Dermis microvascular lymphatic vessel endothelial cell (primary cell): Measurements from ENCODE around the gene RCE1. TPM values are rescaled to one million over a fixed set of nuclear protein-coding genes. Genes with fewer than 3 reads are reported as not detected.

ENCODE experiments used
- DNase-seq, 2 donors: peaks; one replicate each; pipeline versions ENCODE4 v3.0.0 to v3.0.0-alpha.2; 2010; ENCODE audit warnings: low read depth in 2 of 2
- total RNA-seq: library from RNA; depleted of rRNA; stranded (reverse); fragments of >200 nt; gene quantifications from 2 replicates; pipeline ENCODE4 v1.2.1, GENCODE V29; 2014

RCE1 gene
- total RNA-seq, 1 donor from 2014 or later, result 15.3 TPM

DNA sequence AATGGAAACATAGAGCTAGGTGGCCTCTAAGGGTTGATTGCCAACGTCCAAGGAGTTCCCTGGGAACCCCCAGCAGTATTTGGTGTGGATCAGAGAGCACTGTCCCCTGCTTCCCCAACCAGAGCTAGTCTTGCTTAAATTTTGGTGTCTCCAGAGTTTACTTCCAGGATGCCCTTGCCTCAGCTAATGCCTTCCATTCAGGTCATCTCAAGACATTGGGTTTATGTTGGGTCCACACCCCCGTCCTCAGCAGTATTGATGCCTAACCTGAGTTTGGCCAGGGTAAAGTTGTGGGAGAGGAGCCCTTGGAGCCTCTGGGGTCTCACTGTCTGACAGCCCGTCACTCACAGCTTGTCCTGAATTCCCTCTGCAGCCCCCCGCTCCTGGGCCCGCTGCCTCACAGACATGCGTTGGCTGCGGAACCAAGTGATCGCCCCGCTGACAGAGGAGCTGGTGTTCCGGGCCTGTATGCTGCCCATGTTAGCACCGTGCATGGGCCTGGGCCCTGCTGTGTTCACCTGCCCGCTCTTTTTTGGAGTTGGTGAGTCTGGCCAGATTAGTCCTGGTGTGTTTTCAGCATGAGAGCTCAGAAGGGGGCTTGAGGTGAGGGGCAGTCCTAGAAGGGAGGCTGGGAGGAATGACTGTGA, 1.4 kb downstream of the RCE1 start:
- no peak for DNase-seq

- DNase-seq, result no peak
Observed at GRCh38 chr11:66845143-66845875, 2.1 kb downstream of the RCE1 start.

GRCh38 chr11:66845876-66846212, 2.6 kb downstream of the RCE1 start:
- no peak for DNase-seq

GRCh38 chr11:66846671-66847091, 3.4 kb downstream of the RCE1 start:
- DNase-seq, result peak in 1 of 2 donors; percentile 54

DNA sequence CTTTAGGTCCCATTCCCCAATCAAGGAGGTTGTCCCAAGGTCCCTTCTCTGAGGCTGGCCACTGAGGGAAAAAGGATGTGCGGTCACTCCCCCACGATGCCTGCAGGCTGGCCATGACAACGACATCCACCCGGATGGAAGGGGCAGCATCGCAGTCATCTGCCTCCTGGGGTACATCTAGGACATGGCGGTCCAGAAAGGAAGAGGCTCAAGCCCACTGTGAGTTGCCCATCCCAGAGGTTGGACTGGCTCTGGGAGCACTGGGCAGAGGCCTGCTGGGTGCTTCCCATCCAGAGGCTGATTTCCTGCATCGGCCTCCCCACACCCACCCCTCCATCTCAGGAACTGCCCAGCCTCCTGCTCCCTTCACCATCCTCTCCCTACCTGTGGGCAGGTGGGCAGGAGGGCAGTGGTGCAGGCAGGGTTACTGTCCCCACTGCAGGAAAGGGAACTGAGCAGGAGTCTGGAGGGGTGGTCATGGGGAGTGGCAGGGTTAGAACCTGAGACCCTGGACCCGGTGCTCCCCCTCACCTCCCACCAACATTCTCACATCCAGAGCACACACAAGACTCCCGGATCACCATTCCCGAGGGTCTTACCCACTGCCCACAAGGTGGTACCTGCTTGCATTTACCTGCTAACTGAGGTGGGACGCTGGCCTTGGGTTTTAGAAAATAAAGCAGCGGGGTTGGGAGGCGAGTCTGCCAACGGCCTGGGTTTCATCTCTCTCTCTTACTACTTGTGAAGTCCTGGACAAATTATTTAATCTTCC, 4.4 kb downstream of the RCE1 start:
- DNase-seq, result no peak

- DNase-seq, result no peak
Observed at GRCh38 chr11:66848671-66849500, 5.6 kb downstream of the RCE1 start.

DNA sequence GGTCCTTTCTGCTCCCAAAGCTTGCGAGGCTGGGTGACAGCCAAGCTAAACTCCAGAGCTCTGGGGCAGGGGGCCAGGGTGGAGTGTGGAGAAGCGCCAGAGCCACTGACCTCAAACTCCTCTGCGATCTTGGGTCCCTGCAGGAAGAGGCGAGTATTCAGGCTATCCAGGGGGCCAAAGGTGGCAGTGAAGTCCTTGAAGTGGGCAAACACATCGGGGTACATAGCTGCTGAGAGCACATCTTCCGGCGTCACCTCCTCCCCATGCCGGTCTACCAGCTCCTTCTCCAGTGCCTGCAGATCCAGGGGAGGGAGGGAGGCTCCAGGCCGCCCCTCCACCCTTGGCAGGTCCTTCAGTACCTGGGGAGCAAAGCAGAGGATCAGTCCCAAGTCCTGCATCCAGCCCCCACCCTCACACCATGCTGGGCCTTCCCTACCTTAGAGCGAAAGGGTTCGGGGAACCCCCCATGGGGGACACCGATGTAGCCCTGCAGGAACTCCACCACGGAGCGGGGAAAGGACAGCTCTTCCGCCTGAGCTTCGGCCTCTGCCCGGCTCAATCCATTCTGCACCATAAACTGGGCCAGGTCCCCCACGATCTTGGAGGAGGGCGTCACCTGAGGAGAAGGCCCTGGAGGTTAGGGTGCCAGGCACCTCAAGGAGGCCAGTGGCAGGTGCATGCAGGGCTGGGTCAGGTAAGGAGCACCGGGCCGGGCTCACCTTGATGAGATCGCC, 6.4 kb downstream of the RCE1 start:
- no peak for DNase-seq

DNA sequence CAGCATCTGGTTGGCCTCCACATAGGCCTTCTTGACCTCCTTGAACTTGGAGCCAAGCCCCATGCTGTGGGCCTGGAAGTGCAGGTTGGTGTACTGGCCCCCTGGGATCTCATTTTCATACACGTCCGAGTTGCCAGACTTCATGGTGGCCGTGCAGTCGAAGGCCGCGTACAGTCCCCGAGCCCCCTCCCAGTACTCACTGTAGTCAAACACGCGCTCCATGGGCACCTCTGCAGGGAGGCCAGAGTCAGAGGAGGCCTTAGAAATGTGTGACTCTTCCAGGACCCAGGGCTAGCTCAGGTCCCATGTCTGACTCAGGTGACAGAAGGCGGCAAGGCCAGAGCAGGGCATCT, 7.0 kb downstream of the RCE1 start:
- DNase-seq, result no peak

GRCh38 chr11:66850588-66851238, 7.5 kb downstream of the RCE1 start:
- DNase-seq, result no peak

- DNase-seq, result no peak
Observed at GRCh38 chr11:66851239-66851596, 8.0 kb downstream of the RCE1 start.

GRCh38 chr11:66851698-66852465, 8.6 kb downstream of the RCE1 start:
- DNase-seq, result peak in 1 of 2 donors; percentile 45

- DNase-seq, result no peak
Observed at GRCh38 chr11:66852466-66853241, 9.4 kb downstream of the RCE1 start.

GRCh38 chr11:66853242-66854229, 10.3 kb downstream of the RCE1 start:
- no peak for DNase-seq

DNA sequence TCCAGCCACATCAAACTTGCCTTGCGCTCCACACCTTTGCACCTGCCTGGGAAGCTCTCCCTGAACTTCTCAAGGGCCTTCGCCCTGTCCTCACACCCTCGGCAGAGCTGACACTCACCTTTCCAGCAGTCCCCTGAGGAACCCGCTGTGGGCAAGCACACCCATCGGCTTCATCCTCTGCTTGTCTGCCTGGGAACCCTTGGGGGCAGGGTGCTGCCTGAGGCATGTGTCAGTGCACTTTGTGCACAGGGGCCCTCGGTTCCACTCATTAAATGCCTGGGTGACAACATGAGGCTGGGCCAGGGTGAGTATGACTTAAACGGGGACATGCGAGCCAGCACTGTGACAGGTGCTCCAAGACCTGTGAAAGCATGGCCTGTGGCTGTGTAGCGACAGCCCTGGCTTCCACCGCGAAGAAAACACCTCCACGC, 11.0 kb downstream of the RCE1 start:
- DNase-seq, result no peak

- no peak for DNase-seq
Observed at GRCh38 chr11:66854729-66855211, 11.5 kb downstream of the RCE1 start.

GRCh38 chr11:66855574-66856495, 12.6 kb downstream of the RCE1 start:
- peak; percentile 75 to 92 for DNase-seq
